Rectal smooth muscle tissue (tissue), 1 donor: ENCODE data around the gene ACSM3.
"Not testable (repeated sequence)": the region's sequence is repeated elsewhere in the genome, so short reads cannot be mapped to it uniquely, and the experiment has no call there.

Experiments used
- H3K27ac ChIP-seq: one replicate; pipeline ENCODE4 v1.7.0; 2013; ENCODE audit warnings: low read depth, low read length, inconsistent platforms
- H3K27me3 ChIP-seq: one replicate; pipeline ENCODE4 v1.7.0; 2013; ENCODE audit warnings: low read length; ENCODE audit not compliant: control insufficient read depth, insufficient read depth
- H3K36me3 ChIP-seq: one replicate; pipeline ENCODE4 v1.7.0; 2013; ENCODE audit warnings: low read length; ENCODE audit not compliant: control insufficient read depth, insufficient read depth
- H3K4me1 ChIP-seq: one replicate; pipeline ENCODE4 v1.7.0; 2013; ENCODE audit warnings: low read length; ENCODE audit not compliant: control insufficient read depth, insufficient read depth
- H3K4me3 ChIP-seq: one replicate; pipeline ENCODE4 v1.7.0; 2013; ENCODE audit warnings: low read length
- H3K9ac ChIP-seq: one replicate; pipeline ENCODE4 v1.7.0; 2013; ENCODE audit warnings: low read length

Gene ACSM3

DNA sequence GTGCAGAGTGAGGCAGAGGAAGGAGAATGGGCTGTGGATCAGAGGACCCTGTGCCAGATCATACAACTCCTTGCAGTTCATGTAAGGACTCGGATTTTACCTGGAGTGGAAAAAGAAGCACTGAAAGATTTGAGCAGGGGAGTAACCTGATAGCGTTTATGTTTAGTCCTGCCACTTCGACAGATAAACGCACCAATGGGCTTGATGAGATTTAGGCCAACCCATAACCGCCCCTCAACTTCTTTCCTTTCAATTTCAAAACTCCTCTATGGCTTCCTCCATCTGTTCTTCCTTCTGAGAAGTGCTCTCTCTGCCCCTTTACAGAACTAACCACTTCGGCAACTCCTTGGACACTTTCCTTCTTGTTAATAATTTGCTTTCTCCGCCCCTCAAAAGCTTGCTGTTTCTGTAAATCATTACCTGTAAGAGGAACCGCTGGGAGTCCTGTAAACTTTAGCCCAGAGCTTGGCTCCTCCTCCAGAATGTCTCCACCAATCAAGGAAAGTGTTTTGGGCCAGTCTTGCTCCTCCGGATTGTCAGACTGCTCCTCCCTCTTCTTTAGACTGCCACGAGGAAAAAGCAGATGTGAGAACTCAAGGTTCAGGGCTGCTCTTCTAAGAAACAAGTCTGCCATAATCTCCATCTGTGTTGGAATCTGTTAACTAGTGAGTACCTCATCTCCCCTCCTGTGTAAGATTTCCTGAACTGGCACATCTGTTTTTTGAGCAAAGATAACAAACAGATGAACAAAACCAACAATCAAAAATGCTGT is at the start of gene ACSM3:
Gene ACSM3 (plus strand): TSS at position 554 of the 772 bp plus-strand sequence. CDS start 6,021 bp downstream, outside the sequence.
- Histone ChIP-seq H3K4me3 (peak within 1 kb of the TSS; percentile 62), H3K27ac (peak within 1 kb of the TSS; percentile 4), H3K27me3 (no peaks in the 10 kb centered on the region), H3K36me3 (no peaks in the 10 kb centered on the region), H3K9ac (no peak within 1 kb of the TSS), H3K4me1 (peaks cover 2% of the 10 kb centered on the region)

GRCh38 chr16:20717718-20718117 is 46.1 kb upstream of the ACSM3 start:
- not testable (repeated sequence) for H3K27me3 ChIP-seq, H3K36me3 ChIP-seq, H3K9ac ChIP-seq, H3K4me3 ChIP-seq, H3K27ac ChIP-seq, H3K4me1 ChIP-seq

DNA sequence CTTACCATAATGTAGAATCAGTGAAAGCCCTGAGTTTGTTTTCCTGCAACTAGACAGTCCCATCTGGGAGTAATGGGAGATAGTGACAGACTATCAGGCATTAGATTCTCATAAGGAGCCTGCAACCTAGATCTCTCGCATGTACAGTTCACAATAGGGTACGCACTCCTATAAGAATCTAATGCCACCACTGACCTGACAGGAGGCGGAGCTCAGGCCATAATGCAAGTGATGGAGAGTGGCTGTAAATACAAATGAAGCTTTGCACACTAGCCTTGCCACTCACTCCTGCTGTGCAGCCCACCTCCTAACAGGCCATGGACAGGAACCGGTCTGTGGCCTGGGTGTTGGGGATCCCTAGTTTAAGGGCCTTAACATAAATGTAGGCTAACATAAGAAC is 43.6 kb upstream of the ACSM3 start:
- Histone ChIP-seq H3K9ac (no peak overlapping the region), H3K36me3 (no peaks in the 10 kb centered on the region), H3K27me3 (no peaks in the 10 kb centered on the region), H3K4me3 (no peak overlapping the region), H3K27ac (no peak overlapping the region), H3K4me1 (no peaks in the 10 kb centered on the region)

DNA sequence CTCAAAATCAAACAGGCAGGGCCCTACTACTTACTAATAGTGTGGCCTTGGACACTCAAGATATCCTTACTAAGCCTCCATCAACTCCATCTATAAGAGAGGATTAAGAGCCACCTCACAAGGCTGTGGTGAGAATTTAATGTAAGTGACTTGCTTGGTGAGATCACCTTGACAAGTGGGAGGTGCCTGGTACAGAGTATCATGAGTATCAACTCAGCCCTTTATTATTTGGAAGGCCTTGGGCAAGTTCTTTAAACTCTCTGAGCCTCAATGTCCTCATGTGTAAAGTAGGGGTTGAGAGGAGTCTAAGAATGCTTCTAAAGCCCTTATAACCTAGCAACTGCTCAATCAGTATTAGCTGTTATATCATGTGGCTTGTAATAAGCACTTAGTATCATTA is 37.2 kb upstream of the ACSM3 start:
- Histone ChIP-seq H3K4me1 (no peaks in the 10 kb centered on the region), H3K36me3 (no peaks in the 10 kb centered on the region), H3K27ac (no peak overlapping the region), H3K27me3 (no peaks in the 10 kb centered on the region), H3K9ac (no peak overlapping the region), H3K4me3 (no peak overlapping the region)

GRCh38 chr16:20727181-20727580 is 36.6 kb upstream of the ACSM3 start:
- Histone ChIP-seq H3K27ac (no peak overlapping the region), H3K36me3 (no peaks in the 10 kb centered on the region), H3K27me3 (no peaks in the 10 kb centered on the region), H3K9ac (no peak overlapping the region), H3K4me3 (no peak overlapping the region), H3K4me1 (no peaks in the 10 kb centered on the region)

DNA sequence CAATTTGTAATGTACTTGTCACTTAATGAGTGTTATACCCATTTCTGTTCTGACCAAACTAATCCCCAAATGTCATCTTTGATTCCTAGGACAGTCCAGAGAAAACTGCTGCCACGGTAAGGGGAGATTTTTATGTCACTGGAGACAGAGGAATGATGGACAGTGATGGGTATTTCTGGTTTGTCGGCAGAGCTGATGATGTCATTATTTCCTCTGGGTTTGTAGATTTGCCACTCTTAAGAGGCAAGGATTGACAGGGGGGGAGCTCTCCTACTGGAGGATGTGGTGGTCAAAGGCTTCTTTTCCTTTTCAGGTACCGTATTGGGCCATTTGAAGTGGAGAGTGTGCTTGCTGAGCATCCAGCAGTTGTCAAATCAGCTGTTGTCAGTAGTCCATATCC is 34.7 kb upstream of the ACSM3 start:
- Histone ChIP-seq H3K36me3 (no peaks in the 10 kb centered on the region), H3K4me1 (no peaks in the 10 kb centered on the region), H3K27ac (no peak overlapping the region), H3K9ac (no peak overlapping the region), H3K27me3 (no peaks in the 10 kb centered on the region), H3K4me3 (no peak overlapping the region)

DNA sequence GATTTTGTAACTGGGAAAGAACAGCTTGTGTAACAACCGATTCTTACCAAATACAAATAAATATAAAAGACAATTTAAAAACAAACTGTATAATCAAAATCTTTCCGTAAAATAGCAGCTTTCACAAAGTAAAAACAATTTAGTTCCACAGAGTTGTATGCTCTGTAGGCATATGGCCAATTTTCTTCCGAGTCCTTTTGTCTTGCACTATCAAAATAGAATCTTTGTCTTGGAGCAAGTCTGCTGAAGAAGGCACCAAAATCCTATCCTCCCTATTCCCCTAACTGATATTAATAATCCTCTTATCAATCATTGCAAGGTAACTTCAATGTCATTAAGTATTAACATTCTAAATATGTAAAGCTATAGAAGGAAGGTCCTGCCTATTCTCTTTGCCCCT is 29.8 kb upstream of the ACSM3 start:
- H3K36me3 ChIP-seq, result peaks cover 22% of the 10 kb centered on the region
- no peak overlapping the region for H3K27ac ChIP-seq
- H3K4me3 ChIP-seq, result no peak overlapping the region
- no peaks in the 10 kb centered on the region for H3K4me1 ChIP-seq
- H3K9ac ChIP-seq, result no peak overlapping the region
- H3K27me3 ChIP-seq, result no peaks in the 10 kb centered on the region

DNA sequence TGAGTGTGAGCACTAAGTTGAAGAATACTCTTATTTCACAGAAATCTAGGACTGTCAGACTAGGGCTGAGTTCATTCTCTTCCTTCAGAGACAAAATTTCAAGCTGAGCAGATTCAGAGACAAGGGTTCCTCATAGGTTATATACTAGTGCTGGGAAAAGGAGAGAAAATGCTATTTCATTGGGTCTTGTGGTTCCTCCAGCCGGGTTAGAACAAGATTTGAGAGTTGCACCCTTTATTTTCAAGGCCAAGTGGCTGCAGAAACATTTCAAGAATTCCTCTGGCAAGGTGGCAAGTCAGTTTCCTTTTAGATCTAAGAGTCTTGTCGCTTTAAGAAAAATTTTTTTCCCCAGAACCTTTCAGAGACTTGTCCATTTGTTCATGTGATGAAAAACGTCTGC is 29.0 kb upstream of the ACSM3 start:
- Histone ChIP-seq H3K27me3 (no peaks in the 10 kb centered on the region), H3K4me3 (no peak overlapping the region), H3K27ac (no peak overlapping the region), H3K4me1 (no peaks in the 10 kb centered on the region), H3K9ac (no peak overlapping the region), H3K36me3 (peaks cover 22% of the 10 kb centered on the region)

DNA sequence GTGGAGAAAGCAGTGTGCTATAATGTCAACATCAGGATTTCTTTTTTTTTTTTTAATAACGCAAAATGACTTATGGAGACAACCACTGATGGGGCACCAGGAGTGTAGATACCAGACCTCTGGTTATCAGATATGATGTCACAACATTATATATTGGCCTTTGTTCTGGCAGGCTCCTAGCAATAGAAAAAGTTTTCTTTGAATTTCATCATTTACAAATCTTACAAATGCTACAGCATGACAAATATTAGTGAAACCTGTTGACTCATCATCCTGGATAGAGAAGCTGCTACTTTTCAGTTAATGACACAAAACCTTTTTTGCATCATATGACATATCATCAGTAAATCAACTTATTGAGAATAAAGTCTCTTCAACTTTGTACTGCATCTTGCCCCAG is 28.3 kb upstream of the ACSM3 start:
- H3K27me3 ChIP-seq, result no peaks in the 10 kb centered on the region
- no peak overlapping the region for H3K9ac ChIP-seq
- peaks cover 22% of the 10 kb centered on the region for H3K36me3 ChIP-seq
- no peak overlapping the region for H3K27ac ChIP-seq
- H3K4me3 ChIP-seq, result no peak overlapping the region
- no peaks in the 10 kb centered on the region for H3K4me1 ChIP-seq

DNA sequence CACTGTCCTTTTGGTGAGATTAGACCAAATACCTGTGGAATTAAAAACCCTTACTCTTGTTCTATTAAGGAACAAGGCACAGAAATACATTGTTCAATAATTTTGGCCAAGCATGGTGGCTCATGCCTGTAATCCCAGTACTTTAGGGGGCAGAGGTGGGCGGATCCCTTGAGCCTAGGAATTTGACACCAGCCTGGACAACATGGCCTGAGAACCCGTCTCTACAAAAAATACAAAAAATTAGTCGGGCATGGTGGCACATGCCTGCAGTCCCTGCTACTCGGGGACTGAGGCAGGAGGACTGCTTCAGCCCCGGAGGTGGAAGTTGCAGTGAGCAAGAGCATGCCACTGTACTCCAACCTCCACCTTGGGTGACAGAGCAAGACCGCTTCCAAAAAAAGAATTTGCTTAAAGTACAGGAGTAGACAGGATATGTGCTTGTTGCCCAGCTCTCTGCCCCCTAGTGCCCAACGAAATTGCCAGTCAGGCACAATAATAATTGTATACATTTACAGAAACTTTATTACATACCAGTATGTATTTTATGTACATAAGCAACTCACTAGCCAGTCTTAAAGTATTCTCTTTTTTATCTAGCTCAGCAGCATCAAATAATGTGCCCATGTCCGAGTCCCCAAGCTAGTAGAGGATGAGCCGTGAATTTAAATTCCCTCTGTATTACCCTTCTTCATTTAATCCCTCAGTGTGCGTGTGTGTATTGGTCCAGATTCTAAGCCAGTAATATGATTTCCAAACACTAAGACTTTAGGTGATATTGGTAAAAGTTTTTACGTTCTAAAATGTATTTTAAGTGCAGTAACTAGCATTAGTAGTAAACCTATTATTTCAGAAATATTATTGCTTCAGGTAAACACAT is 23.6 kb upstream of the ACSM3 start:
- Histone ChIP-seq H3K27ac (peak overlapping the region; percentile 99), H3K27me3 (no peaks in the 10 kb centered on the region), H3K36me3 (peaks cover 22% of the 10 kb centered on the region), H3K9ac (peak overlapping the region; percentile 12), H3K4me3 (peak overlapping the region; percentile 99), H3K4me1 (no peaks in the 10 kb centered on the region)

DNA sequence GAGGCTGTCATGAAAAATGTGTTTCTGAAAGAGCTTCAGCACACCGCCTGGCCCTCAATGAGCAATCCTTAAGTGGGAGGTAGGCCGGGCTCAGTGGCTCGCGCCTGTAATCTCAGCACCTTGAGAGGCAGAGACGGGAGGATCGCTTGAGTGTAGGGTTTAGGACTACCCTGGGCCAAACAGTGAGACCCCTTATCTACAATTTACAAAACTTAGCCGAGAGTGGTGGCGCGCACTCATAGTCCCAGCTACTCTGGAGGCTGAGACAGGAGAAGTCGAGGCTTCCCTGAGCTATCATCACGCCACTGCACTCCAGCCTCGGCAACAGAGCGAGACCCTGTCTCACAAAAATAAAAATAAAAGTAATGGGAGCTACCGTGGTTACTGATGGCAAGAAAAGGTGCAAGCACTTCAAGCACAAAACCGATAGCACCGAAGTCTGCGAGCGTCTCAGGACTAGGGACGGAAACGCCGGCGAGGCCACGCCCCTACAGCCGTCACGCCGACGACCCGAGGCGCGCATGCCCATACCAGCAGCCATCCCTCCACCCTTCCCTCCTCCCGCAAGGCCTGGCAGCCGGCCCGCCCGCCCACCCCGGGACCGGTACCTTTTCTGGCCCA is 22.8 kb upstream of the ACSM3 start:
- Histone ChIP-seq H3K27me3 (no peaks in the 10 kb centered on the region), H3K27ac (peak overlapping the region; percentile 99), H3K4me1 (no peaks in the 10 kb centered on the region), H3K4me3 (peak overlapping the region; percentile 99), H3K36me3 (peaks cover 16% of the 10 kb centered on the region), H3K9ac (peak overlapping the region; percentile 12)

- peak within 1 kb of the TSS; percentile 99 for H3K4me3 ChIP-seq
- H3K27me3 ChIP-seq, result no peaks in the 10 kb centered on the region
- H3K4me1 ChIP-seq, result no peaks in the 10 kb centered on the region
- peaks cover 10% of the 10 kb centered on the region for H3K36me3 ChIP-seq
- peak within 1 kb of the TSS; percentile 99 for H3K9ac ChIP-seq
- H3K27ac ChIP-seq, result peak within 1 kb of the TSS; percentile 99
Measured at GRCh38 chr16:20741554-20742285, 22.1 kb upstream of the ACSM3 start, which contains the start of gene THUMPD1. THUMPD1 (minus strand) TSS chr16:20741818; CDS start chr16:20741739, 79 bp downstream.
